Measurements from ENCODE around the gene TMEM63B. TPM values are rescaled to one million over a fixed set of nuclear protein-coding genes. Genes with fewer than 3 reads are reported as not detected.

Gene TMEM63B
- polyA plus RNA-seq, 2 of the 4 experiments (the other 2 are of a cell fraction): 21.6 to 24.0 TPM

GRCh38 chr6:44110966-44111365 lies 16.4 kb upstream of the TMEM63B start:
- 93% methylated on average over 3 of the region's 3 CpGs for WGBS (ENCODE audit: missing lambda C conversion rate)
- ChIA-PET CTCF (interaction anchor here (0.8 to 6.7 kb wide), 5 partner anchors 10 to 604 kb away, joined by 3 to 30 read pairs (median 6); no protein-coding TSS in a partner anchor), POLR2A (no interaction called here)
- Histone ChIP-seq H3K4me3 (no peak overlapping the region), H3K4me2 (no peak overlapping the region), H3K27ac (no peak overlapping the region), H3K9me3 (no peaks in the 10 kb centered on the region), H3K4me1 (no peaks in the 10 kb centered on the region)
- ATAC-seq: no peak
- TF ChIP-seq CBX8 (IDR thresholded peaks at IDR 0.05) (no peak), TFCP2L1 (CRISPR knock-in tag; IDR thresholded peaks at IDR 0.05) (no peak), GATA3 (IDR thresholded peaks at IDR 0.05; ENCODE audit: borderline replicate concordance) (no peak), ZFP36 (IDR thresholded peaks at IDR 0.05; ENCODE audit: borderline replicate concordance, partially characterized antibody) (no peak), ATOH8 (CRISPR knock-in tag; IDR thresholded peaks at IDR 0.05; ENCODE audit: low read depth) (no peak), MAFK (IDR thresholded peaks at IDR 0.05; ENCODE audit: partially characterized antibody) (no peak), USF2 (IDR thresholded peaks at IDR 0.05) (no peak), FOXS1 (CRISPR knock-in tag; IDR thresholded peaks at IDR 0.05) (no peak), PBX3 (IDR thresholded peaks at IDR 0.05) (no peak), ZSCAN20 (CRISPR knock-in tag; IDR thresholded peaks at IDR 0.05) (no peak), CHD2 (IDR thresholded peaks at IDR 0.05; ENCODE audit: low read length, partially characterized antibody) (no peak)
- FAIRE-seq: no peak
- no peak for DNase-seq (ENCODE audit: low read depth in 1 of 2, low spot score in 1 of 2)

- 80% methylated on average over 6 of the region's 6 CpGs for WGBS (ENCODE audit: missing lambda C conversion rate)
- no peak overlapping the region for H3K4me2 ChIP-seq
- FAIRE-seq (no peak), DNase-seq (ENCODE audit: low read depth in 1 of 2, low spot score in 1 of 2) (no peak), ATAC-seq (no peak)
- no peaks in the 10 kb centered on the region for H3K9me3 ChIP-seq
- TF ChIP-seq NPAS2 (CRISPR knock-in tag; IDR thresholded peaks at IDR 0.05; ENCODE audit: borderline replicate concordance) (no peak), HOXA7 (CRISPR knock-in tag; IDR thresholded peaks at IDR 0.05) (no peak), POLR2AphosphoS2 (conservative IDR thresholded peaks at IDR 0.05; ENCODE audit: low read length) (no peak), EP300 (IDR thresholded peaks at IDR 0.05) (no peak), FOSB (CRISPR knock-in tag; IDR thresholded peaks at IDR 0.05) (no peak), NR3C1 (IDR thresholded peaks at IDR 0.05) (no peak)
- ChIA-PET POLR2A (no interaction called here), CTCF (interaction anchor here (0.6 to 6.7 kb wide), 6 partner anchors 11 to 605 kb away, joined by 3 to 30 read pairs (median 4); no protein-coding TSS in a partner anchor)
- H3K27ac ChIP-seq: no peak overlapping the region
- 0 out of 3 replicates have a peak, but pooled peaks cover 2% of the 10 kb centered on the region for H3K4me1 ChIP-seq
- no peak overlapping the region for H3K4me3 ChIP-seq
These were observed 15.6 kb upstream of the TMEM63B start for GRCh38 chr6:44111434-44112417.

GRCh38 chr6:44113414-44113813 lies 13.9 kb upstream of the TMEM63B start:
- Histone ChIP-seq H3K4me2 (no peak overlapping the region), H3K4me3 (no peak overlapping the region), H3K27ac (no peak overlapping the region), H3K4me1 (peaks cover 19% of the 10 kb centered on the region), H3K9me3 (no peaks in the 10 kb centered on the region)
- ChIA-PET CTCF (interaction anchor here (6.7 kb wide), 1 partner anchor 13 kb away, joined by 30 read pairs; no protein-coding TSS in a partner anchor), POLR2A (no interaction called here)
- WGBS (ENCODE audit: missing lambda C conversion rate): 44% methylated on average over 3 of the region's 3 CpGs
- no peak for FAIRE-seq
- peak; percentile 50 to 69; a peak in 3 of 6 replicates for ATAC-seq
- TF ChIP-seq E2F6 (IDR thresholded peaks at IDR 0.05; ENCODE audit: borderline replicate concordance, low read depth) (no peak), EP300 (IDR thresholded peaks at IDR 0.05) (no peak), BCL3 (IDR thresholded peaks at IDR 0.05) (no peak), USF2 (IDR thresholded peaks at IDR 0.05) (no peak)
- peak in 1 of 2 experiments; percentile 18 for DNase-seq (ENCODE audit: low read depth in 1 of 2, low spot score in 1 of 2)
